ENCODE measurements around the gene LGALS3BP. TPM values are rescaled to one million over a fixed set of nuclear protein-coding genes. Genes with fewer than 3 reads are reported as not detected.

Gene LGALS3BP
- total RNA-seq, 1 experiment from 2014 or later: 57.9 TPM

- no peak for DNase-seq (ENCODE audit: low spot score)
Measured at GRCh38 chr17:78996781-78997201, 17.1 kb upstream of the LGALS3BP start.

GRCh38 chr17:78995761-78996451, 16.2 kb upstream of the LGALS3BP start:
- H3K4me3 Mint-ChIP-seq: no peak overlapping the region
- H3K27ac Mint-ChIP-seq: no peak overlapping the region
- ChIA-PET POLR2A (no interaction called here), CTCF (interaction anchor here (0.5 to 2.1 kb wide), 4 partner anchors 12 to 130 kb away, joined by 4 to 6 read pairs (median 5); no protein-coding TSS in a partner anchor)
- peaks cover 28% of the 10 kb centered on the region for H3K36me3 Mint-ChIP-seq
- H3K9me3 Mint-ChIP-seq: no peaks in the 10 kb centered on the region
- TF ChIP-seq CREB1 (CRISPR knock-in tag; IDR thresholded peaks at IDR 0.05) (no peak), NR2C2 (CRISPR knock-in tag; IDR thresholded peaks at IDR 0.05) (no peak), TP53 (CRISPR knock-in tag; IDR thresholded peaks at IDR 0.05) (no peak), IRF2 (CRISPR knock-in tag; IDR thresholded peaks at IDR 0.05; ENCODE audit: borderline replicate concordance, low read depth) (no peak), CDX4 (CRISPR knock-in tag; IDR thresholded peaks at IDR 0.05; ENCODE audit: borderline replicate concordance) (no peak), SP1 (CRISPR knock-in tag; conservative IDR thresholded peaks at IDR 0.05) (no peak), E2F1 (CRISPR knock-in tag; IDR thresholded peaks at IDR 0.05) (no peak), RORB (CRISPR knock-in tag; IDR thresholded peaks at IDR 0.05) (no peak), OVOL2 (CRISPR knock-in tag; IDR thresholded peaks at IDR 0.05; ENCODE audit: borderline replicate concordance) (no peak), MXD4 (CRISPR knock-in tag; IDR thresholded peaks at IDR 0.05; ENCODE audit: borderline replicate concordance) (no peak)
- no peak for DNase-seq (ENCODE audit: low spot score)
- peaks cover 20% of the 10 kb centered on the region for H3K27me3 Mint-ChIP-seq (ENCODE audit: low read depth)
- H3K4me1 Mint-ChIP-seq: no peaks in the 10 kb centered on the region
- no peak for ATAC-seq

More at GRCh38 chr17:78996781-78997201, 17.1 kb upstream of the LGALS3BP start:
- ChIA-PET POLR2A (no interaction called here), CTCF (interaction anchor here (1.6 to 2.1 kb wide), 3 partner anchors 46 to 131 kb away, joined by 5 to 6 read pairs (median 5); no protein-coding TSS in a partner anchor)
- Mint-ChIP-seq H3K27ac (no peak overlapping the region), H3K4me3 (no peak overlapping the region), H3K4me1 (no peaks in the 10 kb centered on the region), H3K36me3 (peaks cover 21% of the 10 kb centered on the region), H3K9me3 (no peaks in the 10 kb centered on the region), H3K27me3 (ENCODE audit: low read depth) (peaks cover 29% of the 10 kb centered on the region)
- ATAC-seq: no peak
- TF ChIP-seq GABPB1 (CRISPR knock-in tag; IDR thresholded peaks at IDR 0.05): no peak

- DNase-seq (ENCODE audit: low spot score): no peak
- Mint-ChIP-seq H3K4me1 (no peaks in the 10 kb centered on the region), H3K36me3 (peaks cover 28% of the 10 kb centered on the region), H3K9me3 (no peaks in the 10 kb centered on the region), H3K27me3 (ENCODE audit: low read depth) (peaks cover 13% of the 10 kb centered on the region), H3K27ac (no peak overlapping the region), H3K4me3 (no peak overlapping the region)
- ChIA-PET CTCF (interaction anchor here (1.7 to 2.1 kb wide), 2 partner anchors 50 to 130 kb away, joined by 5 to 6 read pairs; no protein-coding TSS in a partner anchor), POLR2A (no interaction called here)
- no peak for ATAC-seq
- TF ChIP-seq OVOL2 (CRISPR knock-in tag; IDR thresholded peaks at IDR 0.05; ENCODE audit: borderline replicate concordance): no peak
Measured at GRCh38 chr17:78995022-78995760, 15.5 kb upstream of the LGALS3BP start.

GRCh38 chr17:78993981-78994671, 14.4 kb upstream of the LGALS3BP start:
- Mint-ChIP-seq H3K4me3 (no peak overlapping the region), H3K36me3 (peaks cover 25% of the 10 kb centered on the region), H3K27ac (no peak overlapping the region), H3K27me3 (ENCODE audit: low read depth) (peaks cover 9% of the 10 kb centered on the region; the same call in 1 of the 2 replicates), H3K4me1 (no peaks in the 10 kb centered on the region), H3K9me3 (no peaks in the 10 kb centered on the region)
- CTCF ChIA-PET: no interaction called here
- ATAC-seq: no peak
- POLR2A ChIA-PET: no interaction called here
- TF ChIP-seq TEAD1 (CRISPR knock-in tag; IDR thresholded peaks at IDR 0.05) (no peak), ZNF219 (CRISPR knock-in tag; IDR thresholded peaks at IDR 0.05; ENCODE audit: borderline replicate concordance) (no peak)
- DNase-seq (ENCODE audit: low spot score): no peak

Measured in WTC11 (cell line).